Fibroblast of gingiva (primary cell): ENCODE data around the gene GMDS.
A peak's percentile ranks its signal among the peaks of the same experiment; 100 is the strongest.
"Not testable (repeated sequence)": the region's sequence is repeated elsewhere in the genome, so short reads cannot be mapped to it uniquely, and the experiment has no call there.

Experiments used
- DNase-seq: peaks from one replicate; pipeline ENCODE4 v3.0.0-alpha.2; 2011; ENCODE audit warnings: low read depth

Gene GMDS

DNA sequence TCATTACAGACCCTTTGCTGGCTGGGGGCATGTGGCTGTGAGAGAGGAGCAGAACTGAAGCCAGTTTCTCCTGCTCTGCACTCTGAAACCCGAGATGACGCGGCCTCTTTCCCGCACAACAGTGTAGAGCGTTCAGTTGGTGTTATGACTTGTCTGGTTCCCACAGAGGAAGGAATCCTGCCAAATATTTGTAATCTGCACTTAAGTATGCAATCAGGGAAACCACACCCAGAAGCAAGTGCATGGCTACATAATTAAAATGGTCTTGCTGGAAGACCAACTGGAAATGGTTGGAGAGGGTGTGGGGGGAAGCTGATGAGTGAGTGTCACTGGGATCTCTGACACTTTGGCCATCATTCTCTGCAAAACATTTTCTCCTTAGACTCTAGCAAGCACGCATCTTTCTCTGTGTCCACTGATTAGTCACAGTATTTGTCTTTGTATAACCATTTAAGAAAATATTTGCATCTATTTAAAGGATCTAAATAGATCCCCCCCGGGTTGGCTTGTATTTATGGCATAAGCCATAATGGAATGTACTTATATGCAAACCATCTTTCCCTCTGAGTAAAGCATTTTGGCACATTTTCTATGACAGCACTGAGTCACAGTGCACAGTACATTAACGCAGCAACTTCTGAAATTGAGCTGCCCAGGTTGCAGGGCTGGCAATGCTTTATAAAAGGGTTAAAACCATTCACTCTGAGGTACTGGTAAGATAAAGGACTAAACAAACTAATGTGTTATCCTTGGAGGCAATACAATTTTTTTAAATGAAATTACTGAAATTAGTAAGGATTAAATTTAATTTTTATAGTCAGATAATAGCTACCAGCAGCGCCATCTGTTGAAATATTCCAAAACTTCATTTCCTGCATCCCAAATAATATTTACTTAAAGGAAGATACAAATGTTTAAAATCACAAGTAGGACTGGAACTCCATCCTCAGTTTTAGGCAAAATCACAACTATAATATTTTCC, 559.0 kb downstream of the GMDS start:
- DNase-seq: peak; percentile 95

DNA sequence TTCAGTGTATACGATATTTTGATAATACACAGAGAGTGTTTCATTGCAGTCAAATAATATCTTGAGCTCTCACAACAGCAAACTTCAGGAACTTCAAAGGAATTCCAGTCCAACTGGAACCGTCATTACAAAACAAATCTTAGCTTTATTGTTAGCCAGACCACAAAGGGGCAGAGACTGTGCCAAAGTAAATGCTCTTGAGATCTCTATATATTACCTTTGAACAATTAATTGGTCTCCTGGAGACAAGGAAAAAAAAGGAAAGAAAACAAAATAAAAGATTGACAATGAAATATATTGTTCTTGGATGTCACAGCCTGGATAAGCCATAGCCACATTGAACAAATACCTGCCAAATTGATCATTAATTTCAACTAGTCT, 565.7 kb downstream of the GMDS start:
- no peak for DNase-seq

DNA sequence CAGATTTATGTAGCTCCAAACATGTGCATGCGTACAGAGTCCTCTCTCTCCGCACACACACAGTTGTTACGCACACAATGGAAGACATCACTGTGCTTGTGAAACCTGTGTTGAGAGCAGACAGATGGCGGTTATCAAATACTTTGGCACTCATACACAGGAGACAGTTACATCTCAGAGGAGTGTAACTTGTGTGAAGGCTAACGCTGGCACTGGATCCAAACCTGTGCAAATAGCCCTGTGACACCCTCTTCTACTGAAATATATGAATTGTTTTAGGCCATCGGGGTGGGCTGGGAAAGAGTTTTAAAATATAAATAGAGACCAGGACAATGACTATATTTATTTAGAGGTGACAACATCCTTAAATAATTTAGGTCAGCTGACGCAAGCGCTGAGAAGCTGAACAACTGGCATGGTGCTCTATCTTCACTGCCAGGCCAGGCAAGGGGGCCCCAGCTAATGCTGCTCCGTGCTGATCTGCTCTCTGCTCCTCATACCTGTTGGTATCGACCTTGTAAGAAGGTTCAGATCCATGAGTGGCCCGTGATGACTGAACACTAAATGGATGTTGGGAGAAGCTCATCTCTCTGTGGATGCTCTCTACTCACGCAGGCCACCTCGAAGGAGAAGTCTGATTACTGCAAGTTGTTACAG, 566.2 kb downstream of the GMDS start:
- no peak for DNase-seq

DNA sequence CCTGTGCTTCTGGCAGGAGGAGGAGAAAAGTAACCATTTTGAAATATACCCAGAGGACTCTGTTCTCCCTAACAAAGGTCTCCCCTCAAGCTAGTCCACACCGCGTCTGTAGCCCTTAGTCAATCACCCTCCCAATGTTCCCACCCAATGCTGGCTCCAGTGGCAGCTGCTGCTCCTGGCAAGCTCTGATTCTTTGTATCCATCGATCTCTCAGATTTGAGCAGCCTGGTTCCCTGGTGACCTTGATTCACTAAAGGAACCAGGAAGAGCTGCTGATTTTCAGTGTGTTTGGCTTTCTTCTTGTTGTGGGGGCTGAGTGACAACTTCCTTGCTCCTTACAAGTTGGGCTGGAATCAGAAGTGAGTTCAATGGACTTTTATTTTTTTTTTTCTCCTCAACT, 567.2 kb downstream of the GMDS start:
- no peak for DNase-seq

DNA sequence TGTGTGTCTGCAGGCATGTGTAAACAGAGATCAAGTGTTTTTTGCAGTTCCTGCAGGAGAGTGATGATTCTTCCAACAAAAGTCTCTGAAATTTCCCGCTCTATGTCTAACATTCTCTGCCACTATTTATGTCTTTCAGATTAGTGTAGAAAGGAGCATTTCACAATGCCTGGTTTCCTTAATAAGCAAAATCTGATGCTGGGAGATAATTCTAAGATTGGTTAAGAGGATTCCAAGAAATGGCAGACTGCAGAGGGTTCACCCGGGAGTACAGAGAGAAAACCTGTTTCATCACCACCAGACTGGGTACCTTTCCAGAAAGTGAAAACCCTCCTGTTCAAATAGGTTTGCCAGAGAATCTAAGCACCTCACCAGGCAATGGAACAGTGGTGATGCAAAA, 573.0 kb downstream of the GMDS start:
- peak; percentile 21 for DNase-seq

DNA sequence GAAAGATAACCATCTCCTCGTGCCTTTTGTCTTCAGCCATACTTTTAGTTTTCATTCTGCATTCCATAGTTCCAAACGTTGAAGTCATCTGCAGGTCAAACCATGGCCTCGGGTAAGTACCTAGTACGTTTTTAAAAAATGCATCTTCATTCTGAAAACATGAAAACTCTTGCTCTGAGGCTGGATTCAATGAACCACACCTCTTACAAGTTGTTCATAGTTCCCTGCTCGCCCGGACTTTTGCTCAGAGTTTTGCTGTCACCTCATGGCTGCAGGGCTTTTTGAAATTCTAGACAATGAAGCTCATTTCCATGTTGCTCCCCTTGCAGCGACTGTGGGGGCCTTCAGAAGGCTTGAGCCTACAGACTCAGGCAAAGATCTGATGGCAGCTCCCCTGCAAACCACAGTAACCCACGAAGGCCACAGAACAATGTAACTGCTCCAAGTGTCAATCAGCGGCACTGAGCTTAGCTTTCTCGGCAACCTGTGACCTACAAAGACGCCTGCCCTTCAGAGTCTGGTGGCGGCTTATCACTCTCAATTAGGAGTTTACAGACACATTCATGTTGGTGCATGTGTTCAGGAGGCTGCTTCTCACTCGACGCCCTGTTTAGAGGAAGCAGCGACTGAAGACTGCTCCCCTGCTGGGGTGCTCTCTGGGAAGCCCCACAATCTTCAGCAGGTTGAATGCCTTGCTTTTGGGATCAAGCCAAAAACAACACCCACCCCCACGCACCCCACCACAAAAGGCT, 574.5 kb downstream of the GMDS start:
- no peak for DNase-seq

DNA sequence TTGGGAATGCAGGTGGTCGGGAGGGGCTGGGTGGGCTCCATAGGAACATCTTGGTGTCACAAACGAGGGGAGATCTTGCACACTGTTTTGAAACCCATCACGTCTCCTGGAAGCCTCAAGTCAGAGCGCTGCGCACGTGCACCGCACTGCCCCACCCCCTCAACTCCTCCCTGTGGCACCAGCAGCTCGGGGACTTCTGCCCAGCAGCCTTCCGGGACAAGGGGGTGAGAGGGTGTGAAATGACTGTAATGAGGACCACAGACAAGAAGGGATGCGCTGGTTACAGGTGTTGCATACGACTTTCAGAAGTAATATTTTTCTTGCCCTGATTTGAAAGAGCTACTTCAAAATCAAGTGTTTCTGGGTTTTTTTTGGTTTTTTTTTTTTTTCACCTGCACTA, 575.4 kb downstream of the GMDS start:
- no peak for DNase-seq

DNA sequence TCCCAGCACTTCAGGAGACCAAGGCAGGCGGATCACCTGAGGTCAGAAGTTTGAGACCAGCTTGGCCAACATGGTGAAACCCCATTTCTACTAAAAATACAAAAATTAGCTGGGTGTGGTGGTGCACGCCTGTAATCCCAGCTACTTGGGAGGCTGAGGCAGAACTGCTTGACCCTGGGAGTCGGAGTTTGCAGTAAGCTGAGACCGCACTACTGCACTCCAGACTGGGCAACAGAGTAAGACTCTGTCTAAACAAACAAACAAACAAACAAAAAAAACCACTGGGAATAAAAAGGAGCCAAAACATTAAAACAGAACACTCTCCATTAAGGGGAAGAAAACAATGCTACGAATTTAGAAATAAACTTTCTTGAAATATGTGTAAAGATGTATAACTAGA, 576.9 kb downstream of the GMDS start:
- DNase-seq: not testable (repeated sequence)

DNA sequence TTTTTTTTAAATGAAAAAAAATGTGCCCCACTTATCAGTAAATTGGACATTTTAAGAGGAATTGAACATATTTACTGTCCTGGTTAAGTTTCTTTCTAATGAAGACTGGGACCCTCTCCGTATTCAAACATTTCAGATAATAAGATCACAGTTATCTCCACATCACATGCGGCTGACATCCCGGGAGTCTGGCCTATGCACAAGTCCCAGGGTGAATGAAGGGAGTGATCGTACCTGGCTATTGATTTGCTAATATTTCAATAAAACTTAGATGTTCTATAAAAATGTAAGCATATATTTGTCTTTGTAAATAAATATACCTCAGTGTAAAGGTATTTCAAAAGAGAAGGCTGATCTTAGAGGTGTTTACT, 577.6 kb downstream of the GMDS start:
- DNase-seq: no peak

DNA sequence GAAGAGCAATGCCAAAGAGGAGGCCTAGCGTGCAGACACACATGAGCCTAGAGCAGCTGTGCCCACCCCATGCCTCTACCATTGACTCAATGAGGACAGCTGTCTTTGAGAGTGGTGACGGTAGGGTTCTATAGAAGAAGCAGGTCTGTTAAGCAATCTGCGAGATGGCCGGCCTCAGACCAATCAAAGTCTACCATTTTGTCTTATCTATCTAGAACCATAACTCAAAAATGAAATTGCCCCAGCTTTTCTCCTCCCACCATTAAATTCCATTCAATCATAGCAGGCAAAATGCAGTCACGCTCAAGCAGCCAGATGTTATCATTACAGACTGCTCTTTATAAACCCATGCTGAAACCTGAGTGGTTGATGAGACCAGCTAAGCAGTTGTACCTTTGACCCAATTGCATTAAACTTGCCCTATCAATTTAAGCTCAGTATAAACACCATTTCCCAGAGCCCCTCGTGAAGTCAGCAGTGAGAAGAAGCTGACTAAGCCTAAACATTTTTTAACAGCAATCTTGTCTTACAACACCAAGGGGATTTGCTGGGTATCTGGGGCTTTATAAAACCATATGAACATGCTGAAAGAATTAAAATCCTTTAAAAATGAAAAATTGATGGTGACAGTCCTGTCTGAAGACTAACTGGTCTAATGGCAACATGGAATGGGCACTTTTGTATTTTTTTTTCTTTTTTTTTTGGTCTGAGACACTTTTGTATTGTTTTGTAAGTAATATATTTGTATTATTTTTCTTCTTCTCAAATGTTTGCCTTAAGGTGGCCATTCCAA, 578.2 kb downstream of the GMDS start:
- peak; percentile 77 for DNase-seq

DNA sequence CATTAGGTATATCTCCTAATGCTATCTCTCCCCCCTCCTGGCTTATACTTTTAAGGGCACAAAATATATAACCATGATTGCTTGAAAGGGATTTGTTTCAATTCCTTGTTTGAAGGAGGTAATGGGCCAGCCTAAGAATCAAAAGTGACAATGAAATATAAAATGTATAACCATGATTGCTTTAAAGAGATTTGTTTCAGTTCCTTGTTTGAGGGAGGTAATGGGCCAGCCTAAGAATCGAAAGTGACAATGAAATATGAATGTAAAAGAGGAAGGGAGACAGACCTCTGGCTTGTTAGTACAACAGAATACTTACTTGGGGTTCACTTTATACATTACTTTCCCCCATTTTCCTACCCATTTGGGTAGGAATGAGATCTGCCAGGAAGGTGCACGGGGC, 580.2 kb downstream of the GMDS start:
- no peak for DNase-seq

DNA sequence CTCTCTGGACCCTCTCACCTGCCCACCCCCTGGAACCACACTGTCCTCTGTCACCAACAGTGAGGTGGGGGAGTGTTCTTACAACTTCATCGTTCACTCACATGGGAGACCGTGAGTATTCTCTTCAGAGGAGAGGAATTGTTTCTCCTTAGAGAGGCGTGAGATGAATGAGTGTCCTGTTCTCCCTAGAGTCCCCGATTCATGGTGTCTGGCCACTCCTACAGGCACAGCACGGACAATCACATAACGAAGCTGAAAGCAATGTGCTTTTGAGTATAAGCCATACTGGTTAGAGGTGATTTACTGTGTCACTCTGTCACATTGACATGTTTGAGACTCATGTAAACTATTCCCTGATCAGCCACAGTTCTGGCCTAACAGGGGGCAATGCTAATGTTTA, 581.1 kb downstream of the GMDS start:
- no peak for DNase-seq

DNA sequence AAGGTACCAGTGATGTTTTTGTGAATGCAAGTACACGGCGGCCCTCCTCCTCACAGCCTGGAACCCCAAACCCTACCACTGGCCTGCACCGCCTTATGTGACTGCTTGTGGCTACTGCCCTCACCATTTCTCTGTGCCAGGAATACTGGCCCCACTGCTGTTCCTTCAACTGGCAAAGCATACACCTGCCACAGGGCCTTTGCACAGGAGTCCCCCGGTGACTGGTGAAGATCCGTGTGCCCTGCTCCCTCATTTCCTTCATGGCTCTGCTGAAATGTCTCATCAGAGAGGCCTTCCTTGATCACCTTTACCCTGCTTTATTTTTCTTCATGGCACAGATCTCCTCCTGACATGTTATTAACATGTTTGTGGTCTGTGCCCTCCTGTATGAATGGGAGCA, 581.9 kb downstream of the GMDS start:
- DNase-seq: no peak

DNA sequence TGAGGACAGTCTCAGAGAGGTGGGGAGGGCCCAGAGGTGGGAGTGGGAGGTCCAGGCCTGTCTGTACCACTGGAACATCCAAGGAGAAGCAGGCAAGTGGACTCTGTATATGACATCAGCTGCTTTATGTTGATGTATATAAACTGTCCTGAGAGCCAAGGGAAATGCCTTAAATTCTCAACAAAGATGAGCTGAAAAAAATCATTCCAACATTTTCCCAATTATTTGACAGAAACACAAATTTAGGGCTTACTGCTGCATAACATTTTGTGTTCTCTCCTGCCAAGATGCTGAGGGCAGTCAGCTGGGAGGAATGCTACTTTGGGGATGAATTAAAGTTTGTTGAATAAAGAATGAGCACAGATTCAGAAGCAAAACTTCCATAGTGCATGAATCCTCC, 582.9 kb downstream of the GMDS start:
- DNase-seq: no peak

DNA sequence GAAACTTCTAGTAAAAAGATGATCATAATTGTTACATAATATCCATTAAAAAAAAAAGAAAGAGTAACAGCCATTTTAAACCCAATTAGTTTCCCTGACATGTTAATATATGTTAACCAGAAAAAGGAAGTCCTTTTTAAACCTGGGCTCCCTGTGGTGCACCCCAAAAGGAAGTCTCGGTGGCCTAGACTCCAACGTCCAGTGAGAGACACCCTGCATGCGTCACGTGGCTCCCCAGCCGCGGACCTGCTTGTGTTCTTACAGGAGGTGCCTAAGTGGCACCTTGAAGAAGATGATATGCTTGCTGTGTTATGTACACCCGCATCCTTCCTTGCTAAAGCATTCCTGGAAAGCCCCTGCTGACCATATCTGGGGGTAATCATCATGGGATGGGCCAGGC, 585.6 kb downstream of the GMDS start:
- DNase-seq: no peak

DNA sequence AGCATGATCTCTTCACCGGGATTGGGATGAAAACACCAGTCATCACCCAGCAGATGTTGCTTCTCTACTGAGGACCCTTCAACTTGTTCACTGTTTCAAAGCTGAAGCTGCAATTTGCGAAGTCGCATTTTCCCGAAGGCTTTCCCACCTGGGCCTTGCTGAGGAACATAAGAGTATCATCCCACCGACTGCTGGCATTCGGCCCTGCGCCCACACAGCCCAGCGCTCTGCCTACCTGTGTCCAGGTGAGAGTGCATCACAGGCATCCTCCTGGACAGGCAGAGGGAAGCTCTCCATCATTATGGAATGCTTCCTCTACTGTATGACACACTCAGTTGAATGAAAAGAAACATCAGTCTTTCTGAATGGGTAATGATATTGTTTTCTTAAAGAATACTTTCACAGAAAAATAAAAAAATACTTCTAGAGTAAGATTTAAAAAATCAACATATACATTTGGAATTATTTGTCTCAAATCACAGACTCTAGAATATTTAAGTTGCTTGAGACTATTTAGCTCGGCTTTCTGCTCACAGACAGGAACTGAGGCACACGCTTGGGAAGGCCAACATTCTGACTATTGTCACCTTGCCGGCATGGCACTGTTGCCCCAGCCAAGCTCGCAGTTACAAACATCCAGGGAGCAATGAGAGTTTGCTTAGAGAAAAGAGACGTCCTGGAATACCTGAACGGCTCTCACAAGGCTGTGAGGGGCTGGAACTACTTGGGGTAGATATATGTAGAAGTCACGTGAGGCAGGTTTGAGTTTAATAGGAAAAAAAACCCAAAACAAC, 587.0 kb downstream of the GMDS start:
- DNase-seq: no peak

DNA sequence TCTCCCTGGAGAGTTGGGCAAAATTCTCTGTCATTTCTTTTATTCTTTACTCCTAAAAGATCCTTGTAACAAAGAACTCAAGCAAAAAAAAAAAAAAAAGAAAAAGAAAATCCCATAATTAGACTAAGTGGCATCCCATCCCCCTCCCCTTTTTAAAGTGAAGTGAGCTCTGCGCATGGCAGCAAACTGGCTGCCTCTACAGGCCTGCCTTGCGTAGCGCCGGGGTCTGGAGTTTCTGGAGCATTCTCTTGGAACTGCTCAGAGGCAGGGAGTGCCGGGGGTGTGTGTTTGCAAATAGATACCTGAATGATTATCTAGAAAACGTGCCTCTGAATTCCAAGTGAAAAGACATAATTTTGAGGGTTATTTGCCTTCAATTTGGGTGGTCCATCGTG, 587.6 kb downstream of the GMDS start:
- DNase-seq: no peak

DNA sequence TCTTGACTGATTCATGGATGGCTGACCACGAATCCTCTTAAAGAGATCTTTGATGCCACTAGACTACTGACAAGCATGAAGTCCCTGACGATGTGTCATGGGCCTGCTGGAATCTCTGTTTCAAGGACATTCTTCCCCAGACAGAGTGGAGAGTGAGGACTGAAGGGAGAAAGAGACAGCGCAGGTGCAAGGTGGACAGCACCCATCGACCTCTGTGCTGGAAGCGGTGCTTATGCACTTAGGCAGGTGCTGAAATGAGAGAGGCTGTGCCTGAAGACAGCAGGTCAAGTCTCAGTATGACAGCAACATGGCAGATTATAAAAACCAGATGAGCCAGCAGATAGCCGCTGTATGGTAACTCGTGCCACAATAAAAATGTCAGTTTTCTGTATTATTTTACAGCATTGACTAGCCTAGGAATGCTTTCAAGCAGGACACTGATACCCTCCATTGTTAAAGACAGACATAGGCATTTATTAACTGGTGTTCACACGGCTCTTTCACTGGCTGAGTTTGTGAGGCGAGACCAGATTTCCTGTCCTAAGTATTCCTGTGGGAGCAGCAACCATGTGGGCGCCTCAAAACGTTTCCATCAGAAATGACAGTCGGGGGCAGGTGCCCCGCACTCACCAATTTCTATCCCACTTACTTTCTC, 588.2 kb downstream of the GMDS start:
- DNase-seq: no peak

DNA sequence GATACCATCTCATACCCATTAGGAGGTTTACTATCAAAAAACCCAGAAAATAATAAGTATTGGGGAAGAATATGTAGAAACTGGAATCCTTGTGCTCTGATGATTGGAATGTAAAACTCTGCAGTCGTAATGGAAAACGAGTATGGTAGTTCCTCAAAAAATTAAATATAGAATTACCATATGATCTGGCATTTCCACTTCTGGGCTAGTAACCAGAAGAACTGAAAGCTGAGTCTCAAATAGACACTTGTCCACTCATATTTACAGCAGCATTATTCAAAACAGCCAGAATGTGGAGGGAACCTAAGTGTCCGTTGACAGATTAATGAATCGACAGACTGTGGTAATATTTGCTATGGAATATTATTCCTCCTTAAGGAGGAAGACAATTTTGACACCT, 591.4 kb downstream of the GMDS start:
- DNase-seq: no peak

DNA sequence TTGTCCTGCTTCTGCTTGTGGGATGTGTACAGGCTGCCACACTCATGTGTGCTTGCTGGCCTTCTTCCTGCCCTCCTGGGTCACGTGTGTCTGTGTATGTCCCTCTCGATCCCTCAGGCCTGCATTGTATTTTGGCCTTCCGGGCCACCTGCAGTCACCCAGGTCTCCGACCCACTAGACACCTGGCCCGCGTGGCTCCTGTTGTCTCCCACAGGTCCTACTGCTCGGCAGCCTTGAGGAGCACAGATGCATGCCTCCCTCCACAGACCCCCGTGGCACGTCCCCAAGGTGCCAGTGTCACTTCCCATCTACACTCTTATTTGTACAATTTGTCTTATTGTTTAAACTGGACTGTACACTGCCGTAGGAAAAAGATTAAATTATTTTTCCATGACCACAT, 592.6 kb downstream of the GMDS start:
- DNase-seq: no peak

DNA sequence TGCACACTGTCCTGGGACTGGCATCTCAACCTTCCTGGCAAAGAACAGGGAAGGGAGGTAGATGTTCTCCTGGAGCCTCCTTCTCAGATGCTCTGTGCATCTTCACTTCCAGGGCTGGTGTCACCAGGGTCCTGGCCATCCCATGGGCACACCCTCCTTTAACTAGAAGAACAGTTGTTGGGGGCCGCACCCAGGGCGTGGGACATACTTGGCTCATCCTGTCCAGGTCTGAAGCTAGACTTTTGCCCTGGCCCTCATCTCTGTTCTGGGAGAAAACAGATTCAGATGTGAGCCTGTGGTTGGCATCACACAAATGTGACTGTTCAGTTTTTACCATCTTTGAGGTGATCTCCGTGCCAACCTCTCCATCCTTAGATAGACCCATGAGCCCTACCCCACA, 594.0 kb downstream of the GMDS start:
- DNase-seq: no peak
